Measurements from ENCODE around the gene ETV2.

- no peak for TF ChIP-seq TAF1 (IDR thresholded peaks at IDR 0.05; ENCODE audit: borderline replicate concordance, low read depth, low read length)
- no peak for TF ChIP-seq CTCF (IDR thresholded peaks at IDR 0.05)
- no peak for TF ChIP-seq USF2 (IDR thresholded peaks at IDR 0.05; ENCODE audit: borderline replicate concordance, low read depth, low read length)
- TF ChIP-seq EP300 (IDR thresholded peaks at IDR 0.05; ENCODE audit: borderline replicate concordance in 1 of 2, low read depth in 1 of 2, low read length in 1 of 2) = no peak
- no peak for TF ChIP-seq SIN3A (IDR thresholded peaks at IDR 0.05; ENCODE audit: borderline replicate concordance, low read depth, low read length)
- TF ChIP-seq USF1 (IDR thresholded peaks at IDR 0.05; ENCODE audit: borderline replicate concordance, low read depth) = no peak
- TF ChIP-seq NFIC (IDR thresholded peaks at IDR 0.05; ENCODE audit: borderline replicate concordance) = no peak
- no peak for TF ChIP-seq RFX5 (IDR thresholded peaks at IDR 0.05; ENCODE audit: low read length)
- TF ChIP-seq, protein P1, sequence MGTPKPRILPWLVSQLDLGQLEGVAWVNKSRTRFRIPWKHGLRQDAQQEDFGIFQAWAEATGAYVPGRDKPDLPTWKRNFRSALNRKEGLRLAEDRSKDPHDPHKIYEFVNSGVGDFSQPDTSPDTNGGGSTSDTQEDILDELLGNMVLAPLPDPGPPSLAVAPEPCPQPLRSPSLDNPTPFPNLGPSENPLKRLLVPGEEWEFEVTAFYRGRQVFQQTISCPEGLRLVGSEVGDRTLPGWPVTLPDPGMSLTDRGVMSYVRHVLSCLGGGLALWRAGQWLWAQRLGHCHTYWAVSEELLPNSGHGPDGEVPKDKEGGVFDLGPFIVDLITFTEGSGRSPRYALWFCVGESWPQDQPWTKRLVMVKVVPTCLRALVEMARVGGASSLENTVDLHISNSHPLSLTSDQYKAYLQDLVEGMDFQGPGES (IDR thresholded peaks at IDR 0.05; ENCODE audit: low read depth, low read length) = no peak
- no peak for TF ChIP-seq GATA2 (CRISPR knock-in tag; IDR thresholded peaks at IDR 0.05)
- no peak for TF ChIP-seq POLR2AphosphoS5 (IDR thresholded peaks at IDR 0.05; ENCODE audit: low read depth, low read length)
- no peak for TF ChIP-seq FOSL2 (IDR thresholded peaks at IDR 0.05; ENCODE audit: borderline replicate concordance, low read depth)
- TF ChIP-seq EZH2phosphoT487 (IDR thresholded peaks at IDR 0.05; ENCODE audit: borderline replicate concordance, low read depth) = no peak
Measured at GRCh38 chr19:35670686-35671085, 29.1 kb downstream of the ETV2 start.

Measured in SK-N-SH (cell line).